GM08714 (cell line): ENCODE data around the gene CNP.

Source experiments
- H3K4me3 ChIP-seq: fragments of 200-500 bp; sonication (Bioruptor generic); 2 replicates; pipeline ENCODE4 v1.5.1; 2014; ENCODE audit warnings: mild to moderate bottlenecking, low read length, inconsistent platforms
- ZNF274 ChIP-seq: IDR thresholded peaks from 2 replicates; pipeline ENCODE4 v1.6.1; 2012; ENCODE audit warnings: mild to moderate bottlenecking, low read depth, low read length

The CNP gene

DNA sequence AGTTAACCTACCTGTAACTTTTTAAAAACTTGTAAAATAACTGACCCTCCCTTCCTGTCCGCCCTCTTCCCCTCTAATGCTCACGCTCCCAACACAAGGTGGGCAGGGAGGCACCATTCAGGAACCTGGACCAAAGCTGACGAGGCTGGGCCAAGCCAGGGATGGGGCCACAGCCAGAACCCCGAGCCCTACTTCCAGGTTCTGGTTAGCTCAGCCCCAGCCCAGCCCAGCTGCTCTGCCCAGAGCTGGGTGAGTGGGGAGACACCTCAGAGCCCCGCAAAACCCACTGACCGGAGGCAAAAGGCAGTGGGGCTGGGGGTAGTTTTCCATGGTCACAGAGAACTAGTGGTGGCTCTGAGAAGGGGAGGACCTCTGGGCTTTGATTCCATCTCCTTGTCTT is 7.4 kb downstream of the CNP start:
- no peak for TF ChIP-seq ZNF274

GRCh38 chr17:41974658-41975057 is 8.1 kb downstream of the CNP start:
- TF ChIP-seq ZNF274, result no peak
- no peak overlapping the region for H3K4me3 ChIP-seq

More for the DNA sequence above, 7.4 kb downstream of the CNP start:
- no peak overlapping the region for H3K4me3 ChIP-seq

DNA sequence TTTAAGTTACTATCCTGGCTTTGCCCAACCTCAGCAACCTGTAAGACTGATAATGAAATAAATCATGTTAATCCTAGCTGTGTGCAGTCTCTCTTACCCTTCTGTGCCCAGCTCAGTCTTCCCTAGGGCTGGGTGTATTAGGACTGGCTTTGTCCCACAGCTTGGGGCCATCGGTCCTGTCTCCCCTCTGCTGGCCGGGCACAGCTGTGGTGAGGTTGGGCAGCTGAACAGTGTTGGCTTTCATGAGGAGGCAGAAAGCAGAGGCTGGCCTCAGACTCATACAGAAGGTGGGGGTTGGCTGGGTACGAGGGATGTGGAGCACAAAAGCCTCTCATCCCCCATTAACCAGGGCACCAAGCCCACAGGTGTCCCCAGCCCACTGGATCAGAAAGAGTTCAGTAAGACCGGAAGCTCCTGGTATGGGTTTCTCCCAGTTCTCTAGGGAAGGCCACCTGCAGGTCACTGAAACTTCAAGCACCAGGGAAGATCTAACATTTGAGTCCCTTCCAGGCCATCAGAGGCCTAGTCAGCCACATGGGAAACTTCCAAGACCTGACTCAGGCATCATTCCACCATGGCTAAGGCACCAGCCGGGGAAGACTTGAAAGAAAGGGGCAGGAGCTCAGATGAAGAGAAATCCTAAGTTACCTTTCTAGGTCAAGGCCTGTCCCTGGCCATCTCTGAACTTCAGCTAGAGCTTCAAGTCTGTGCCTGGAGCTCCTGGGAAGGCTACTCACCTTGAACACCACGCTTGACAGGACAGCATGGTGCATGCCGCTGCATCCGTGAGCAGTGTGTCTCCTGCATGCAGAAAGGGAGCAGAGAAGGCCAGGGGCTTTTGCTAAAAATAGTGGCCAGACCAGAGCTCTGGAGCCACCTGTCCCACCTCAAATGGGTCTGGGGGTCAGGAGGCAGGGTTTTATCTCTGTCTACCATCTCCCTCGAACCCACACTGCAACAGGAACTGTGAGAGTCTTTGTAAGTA is 8.8 kb downstream of the CNP start:
- TF ChIP-seq ZNF274, result no peak
- no peak overlapping the region for H3K4me3 ChIP-seq

DNA sequence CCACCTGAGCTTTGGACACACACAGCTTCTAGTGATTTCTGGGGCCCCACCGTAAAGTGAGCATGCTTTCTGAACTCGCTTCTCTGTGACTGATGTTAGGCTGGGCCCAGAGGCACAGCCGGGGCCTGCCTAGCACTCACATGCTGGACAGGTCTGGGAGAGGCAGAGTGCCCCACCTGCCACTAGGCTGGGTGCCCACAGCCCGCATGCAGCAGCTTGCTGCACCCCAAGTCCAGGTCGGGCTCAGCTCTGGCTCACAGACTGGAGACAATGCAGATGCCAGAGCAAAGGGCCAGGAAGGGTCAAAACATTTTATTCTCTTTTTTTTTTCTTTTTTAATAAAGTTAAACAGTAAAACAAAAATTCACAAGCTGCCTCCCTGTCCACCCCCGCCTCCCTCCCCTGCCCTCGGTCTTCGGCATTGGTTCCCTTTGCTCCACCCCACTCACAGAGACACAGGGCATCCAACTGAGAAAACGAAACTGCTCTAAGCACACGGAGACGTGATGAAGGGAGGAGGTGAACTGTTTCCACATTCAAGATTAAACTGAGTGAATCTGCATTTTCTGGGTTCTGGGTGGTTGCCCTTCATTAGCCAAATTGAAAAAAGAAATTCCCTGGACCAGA is 9.7 kb downstream of the CNP start:
- no peak overlapping the region for H3K4me3 ChIP-seq
- no peak for TF ChIP-seq ZNF274

GRCh38 chr17:41977991-41978390 is 11.4 kb downstream of the CNP start:
- H3K4me3 ChIP-seq, result no peak overlapping the region
- TF ChIP-seq ZNF274, result no peak

- no peak overlapping the region for H3K4me3 ChIP-seq
- TF ChIP-seq ZNF274, result no peak
Observed at GRCh38 chr17:41982026-41982760, 15.6 kb downstream of the CNP start.

DNA sequence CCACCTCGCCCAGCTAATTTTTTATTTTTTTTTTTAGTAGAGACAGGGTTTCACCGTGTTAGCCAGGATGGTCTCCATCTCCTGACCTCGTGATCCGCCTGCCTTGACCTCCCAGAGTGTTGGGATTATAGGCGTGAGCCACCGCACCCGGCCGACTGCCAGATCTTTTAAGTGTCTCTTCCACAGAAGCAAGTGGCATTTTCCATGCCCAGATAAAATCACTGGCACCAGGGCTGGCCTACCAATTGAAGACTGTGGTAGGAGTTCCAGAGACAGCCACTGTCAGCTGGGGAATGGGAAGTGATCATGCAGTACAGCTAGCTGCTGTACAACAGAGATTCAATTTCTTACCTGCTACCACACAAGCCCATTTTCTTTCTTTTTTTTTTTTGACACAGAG is 17.9 kb downstream of the CNP start:
- no peak for TF ChIP-seq ZNF274

GRCh38 chr17:41985919-41986318 is 19.3 kb downstream of the CNP start:
- H3K4me3 ChIP-seq, result no peak overlapping the region
- TF ChIP-seq ZNF274, result no peak

More for the DNA sequence above, 17.9 kb downstream of the CNP start:
- H3K4me3 ChIP-seq, result no peak overlapping the region

DNA sequence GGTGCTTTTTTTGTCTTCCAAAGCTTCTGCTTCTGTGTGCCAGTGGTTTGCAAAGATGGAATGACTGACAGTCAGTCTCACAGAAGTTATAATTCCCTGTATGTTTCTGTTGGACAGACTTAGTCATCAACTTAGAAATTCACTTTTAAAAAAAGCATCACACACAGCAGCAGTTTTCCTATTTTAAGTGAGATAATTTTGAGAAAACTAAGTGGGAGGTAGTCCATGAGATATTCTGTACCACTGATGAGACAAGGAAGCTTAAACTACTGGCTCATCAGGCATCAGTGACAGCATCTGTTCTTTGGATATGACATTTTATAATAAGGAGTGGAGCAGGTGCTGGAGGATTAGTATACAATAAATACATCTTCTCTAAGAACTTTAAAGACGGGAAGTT is 20.0 kb downstream of the CNP start:
- no peak for TF ChIP-seq ZNF274
- no peak overlapping the region for H3K4me3 ChIP-seq

- H3K4me3 ChIP-seq, result no peak overlapping the region
- TF ChIP-seq ZNF274, result no peak
Observed at GRCh38 chr17:41987642-41988041, 21.0 kb downstream of the CNP start.

DNA sequence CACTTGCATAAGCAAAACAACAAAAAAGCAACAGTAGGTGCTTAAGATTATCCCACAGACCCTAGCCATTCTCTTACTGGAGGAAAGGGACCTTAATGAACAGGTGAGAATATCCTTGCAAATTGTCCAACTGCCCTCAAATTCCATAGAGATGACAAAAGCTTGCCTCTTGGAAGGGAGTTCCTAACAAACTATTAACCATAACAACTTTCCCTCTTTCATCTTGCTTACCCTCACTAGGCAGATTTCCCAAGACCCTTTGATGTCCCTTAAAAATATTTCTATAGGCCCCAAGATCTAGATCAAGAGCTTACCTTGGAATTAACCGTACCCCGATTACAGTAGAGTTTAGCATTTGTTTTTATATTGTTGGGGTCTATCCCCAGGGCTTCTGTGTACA is 21.8 kb downstream of the CNP start:
- no peak for TF ChIP-seq ZNF274
- H3K4me3 ChIP-seq, result no peak overlapping the region

- no peak for TF ChIP-seq ZNF274
- H3K4me3 ChIP-seq, result no peak overlapping the region
Observed at GRCh38 chr17:41989702-41990419, 23.3 kb downstream of the CNP start.

GRCh38 chr17:41992576-41992975 is 26.0 kb downstream of the CNP start:
- no peak overlapping the region for H3K4me3 ChIP-seq
- TF ChIP-seq ZNF274, result no peak

GRCh38 chr17:41996855-41997164 is 30.2 kb downstream of the CNP start:
- H3K4me3 ChIP-seq, result no peak overlapping the region; the same call in 1 of the 2 replicates
- no peak for TF ChIP-seq ZNF274
